Neural progenitor cell (in vitro differentiated cells): ENCODE results near the gene MANBA.

Experiments used
- EZH2 ChIP-seq: fragments of 200-600 bp; sonication (generic); IDR thresholded peaks from 2 replicates; pipeline ENCODE4 v1.6.1; 2017; ENCODE audit warnings: antibody characterized with exemption, mild to moderate bottlenecking, moderate library complexity
- EZH2phosphoT487 ChIP-seq: fragments of 200-600 bp; sonication (generic); IDR thresholded peaks from 2 replicates; pipeline ENCODE4 v1.6.1; 2017; ENCODE audit warnings: antibody characterized with exemption
- TF ChIP-seq, protein P1 (sequence below): fragments of 200-600 bp; sonication (generic); IDR thresholded peaks from 2 replicates; pipeline ENCODE4 v1.5.1; 2017; ENCODE audit warnings: antibody characterized with exemption, mild to moderate bottlenecking

DNA sequence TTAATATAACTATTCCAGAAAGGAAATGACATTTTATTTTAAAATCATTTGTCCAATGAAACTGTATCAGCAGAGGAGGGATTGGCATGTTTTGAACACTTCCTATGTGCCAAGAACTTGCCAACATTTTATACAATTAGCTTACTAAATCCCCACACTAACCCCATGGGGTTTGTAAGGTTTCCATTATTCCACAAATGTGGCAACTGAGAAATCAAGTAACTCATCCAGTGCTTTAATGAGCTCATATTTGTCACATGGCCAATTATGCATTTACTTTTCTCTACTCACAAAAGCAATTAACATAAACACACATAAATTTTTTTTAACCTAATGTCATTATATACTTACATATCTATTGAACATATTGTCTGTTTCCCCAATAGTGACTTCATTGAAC, 37.3 kb downstream of the MANBA start:
- no peak for TF ChIP-seq EZH2
- TF ChIP-seq, protein P1, sequence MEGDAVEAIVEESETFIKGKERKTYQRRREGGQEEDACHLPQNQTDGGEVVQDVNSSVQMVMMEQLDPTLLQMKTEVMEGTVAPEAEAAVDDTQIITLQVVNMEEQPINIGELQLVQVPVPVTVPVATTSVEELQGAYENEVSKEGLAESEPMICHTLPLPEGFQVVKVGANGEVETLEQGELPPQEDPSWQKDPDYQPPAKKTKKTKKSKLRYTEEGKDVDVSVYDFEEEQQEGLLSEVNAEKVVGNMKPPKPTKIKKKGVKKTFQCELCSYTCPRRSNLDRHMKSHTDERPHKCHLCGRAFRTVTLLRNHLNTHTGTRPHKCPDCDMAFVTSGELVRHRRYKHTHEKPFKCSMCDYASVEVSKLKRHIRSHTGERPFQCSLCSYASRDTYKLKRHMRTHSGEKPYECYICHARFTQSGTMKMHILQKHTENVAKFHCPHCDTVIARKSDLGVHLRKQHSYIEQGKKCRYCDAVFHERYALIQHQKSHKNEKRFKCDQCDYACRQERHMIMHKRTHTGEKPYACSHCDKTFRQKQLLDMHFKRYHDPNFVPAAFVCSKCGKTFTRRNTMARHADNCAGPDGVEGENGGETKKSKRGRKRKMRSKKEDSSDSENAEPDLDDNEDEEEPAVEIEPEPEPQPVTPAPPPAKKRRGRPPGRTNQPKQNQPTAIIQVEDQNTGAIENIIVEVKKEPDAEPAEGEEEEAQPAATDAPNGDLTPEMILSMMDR, result no peak
- no peak for TF ChIP-seq EZH2phosphoT487
